Measurements from ENCODE around the gene NDUFC2.
"Not testable (repeated sequence)": the region's sequence is repeated elsewhere in the genome, so short reads cannot be mapped to it uniquely, and the experiment has no call there.

The NDUFC2 gene

DNA sequence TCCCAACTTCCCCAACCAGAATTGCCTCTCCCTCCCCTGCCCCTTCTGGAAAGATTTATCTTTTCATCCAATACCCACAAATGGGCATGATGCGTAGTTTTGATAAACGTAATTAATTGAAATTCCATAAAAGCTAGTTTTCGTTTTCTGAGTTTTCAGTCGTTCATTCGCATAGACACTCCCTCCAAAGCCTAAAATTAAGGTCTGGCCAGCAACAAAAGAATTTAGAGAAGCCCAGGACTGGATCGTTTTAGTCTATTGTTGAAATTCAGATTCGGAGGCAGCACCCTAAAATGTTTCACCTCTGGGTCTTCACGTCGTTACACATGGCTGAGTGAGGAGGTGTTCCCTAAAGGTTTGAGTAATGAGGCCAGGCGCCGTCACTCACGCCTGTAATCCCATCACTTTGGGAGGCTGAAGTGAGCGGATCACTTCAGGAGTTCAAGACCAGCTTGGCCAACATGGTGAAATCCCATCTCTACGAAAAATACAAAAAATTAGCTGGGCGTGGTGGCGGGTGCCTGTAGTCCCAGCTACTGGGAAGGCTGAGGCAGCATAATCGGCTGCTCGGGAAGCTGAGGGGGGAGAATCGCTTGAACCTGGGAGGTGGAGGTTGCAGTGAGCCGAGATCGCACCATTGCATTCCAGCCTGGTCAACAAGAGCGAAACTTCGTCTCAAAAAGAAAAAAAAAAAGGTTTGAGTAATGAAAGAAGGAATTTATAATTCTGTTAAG, 589 bp upstream of the NDUFC2 start:
- no peak for DNase-seq (ENCODE audit: low spot score)

DNA sequence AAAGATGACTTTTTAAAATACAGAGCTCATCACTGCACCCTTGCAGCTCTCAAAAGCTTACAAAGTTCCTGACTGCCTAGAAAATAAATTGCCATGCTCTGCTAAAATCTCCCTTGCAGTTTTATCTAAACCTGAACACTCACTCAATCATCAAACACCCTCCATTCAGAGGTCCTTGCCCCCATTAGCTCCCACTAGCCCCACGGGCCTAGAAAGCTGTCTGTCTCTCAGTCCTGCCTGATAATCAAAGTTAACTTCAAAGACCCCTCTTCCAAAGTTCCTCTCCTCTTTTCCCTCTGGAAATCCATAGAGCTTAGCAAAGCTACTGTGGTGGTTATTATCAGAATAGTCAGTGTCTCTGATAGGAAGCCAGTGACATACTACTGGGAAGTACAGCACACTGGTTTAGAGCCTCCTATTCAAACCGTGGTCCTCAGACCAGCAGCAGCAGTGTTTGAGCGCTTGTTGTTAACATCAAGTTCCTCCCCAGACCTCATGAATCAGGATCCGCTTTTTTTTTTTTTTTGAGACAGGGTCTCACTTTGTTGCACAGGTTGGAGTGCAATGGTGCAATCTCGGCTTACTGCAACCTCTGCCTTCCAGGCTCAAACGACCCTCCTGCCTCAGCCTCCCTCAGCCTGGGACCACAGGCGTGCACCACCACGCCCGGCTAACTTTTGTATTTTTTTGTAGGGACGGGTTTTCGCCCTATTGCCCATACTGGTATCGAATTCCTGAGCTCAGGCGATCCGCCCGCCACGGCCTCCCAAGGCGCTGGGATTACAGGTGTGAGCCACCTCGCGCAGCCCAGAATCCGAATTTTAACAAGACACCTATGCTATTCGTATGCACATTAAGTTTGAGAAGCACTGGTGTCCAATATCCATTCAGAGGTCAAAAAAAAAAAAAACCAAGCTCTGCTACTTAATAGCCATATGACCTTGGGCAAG, 1.2 kb downstream of the NDUFC2 start:
- no peak for DNase-seq (ENCODE audit: low spot score)

DNA sequence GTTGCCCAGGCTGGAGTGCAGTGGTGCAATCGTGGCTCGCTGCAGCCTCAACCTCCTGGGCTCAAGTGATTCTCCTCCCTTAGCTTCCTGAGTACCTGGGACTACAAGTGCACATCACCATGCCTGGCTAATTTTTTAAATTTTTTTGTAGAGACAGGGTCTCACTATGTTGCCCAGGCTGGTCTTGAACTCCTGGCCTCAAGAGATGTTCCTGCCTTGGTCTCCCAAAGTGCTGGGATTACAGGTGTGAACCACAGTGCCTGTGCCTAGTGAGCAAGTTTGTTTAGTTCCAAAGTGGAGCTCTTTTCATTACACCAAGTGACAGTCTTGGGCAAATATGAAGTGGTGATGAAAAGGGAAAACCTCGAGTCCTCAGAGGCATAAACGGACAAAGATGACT, 2.1 kb downstream of the NDUFC2 start:
- not testable (repeated sequence) for DNase-seq (ENCODE audit: low spot score)

DNA sequence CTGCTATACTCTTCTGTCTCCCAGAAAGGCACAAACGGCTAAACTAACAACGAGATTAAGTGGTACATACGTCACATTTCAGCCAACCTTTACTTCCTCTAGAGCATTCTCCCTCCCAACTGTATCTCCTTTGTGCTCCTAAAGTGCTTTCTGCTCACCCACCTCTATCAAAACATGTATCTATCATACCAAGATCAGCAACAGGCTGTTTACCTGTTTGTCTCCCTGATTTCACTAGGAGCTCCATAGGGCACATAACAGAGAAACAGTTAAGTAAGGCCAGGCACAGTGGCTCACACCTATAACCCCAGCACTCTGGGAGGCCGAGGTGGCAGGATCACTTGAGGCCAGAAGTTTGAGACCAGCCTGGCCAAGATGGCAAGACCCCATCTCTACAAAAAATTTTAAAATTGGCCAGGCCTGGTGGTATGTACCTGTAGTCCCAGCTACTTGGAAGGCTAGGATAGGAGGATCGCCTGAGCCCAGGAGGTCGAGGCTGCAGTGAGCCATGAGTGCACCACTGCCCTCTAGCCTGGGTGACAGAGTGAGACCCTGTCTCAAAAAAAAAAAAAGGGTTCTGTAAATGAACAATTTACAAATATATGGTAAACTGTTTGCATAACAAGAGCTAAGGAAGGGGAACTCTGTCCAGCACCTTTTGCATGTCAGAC, 2.8 kb downstream of the NDUFC2 start:
- DNase-seq (ENCODE audit: low spot score), result no peak

DNA sequence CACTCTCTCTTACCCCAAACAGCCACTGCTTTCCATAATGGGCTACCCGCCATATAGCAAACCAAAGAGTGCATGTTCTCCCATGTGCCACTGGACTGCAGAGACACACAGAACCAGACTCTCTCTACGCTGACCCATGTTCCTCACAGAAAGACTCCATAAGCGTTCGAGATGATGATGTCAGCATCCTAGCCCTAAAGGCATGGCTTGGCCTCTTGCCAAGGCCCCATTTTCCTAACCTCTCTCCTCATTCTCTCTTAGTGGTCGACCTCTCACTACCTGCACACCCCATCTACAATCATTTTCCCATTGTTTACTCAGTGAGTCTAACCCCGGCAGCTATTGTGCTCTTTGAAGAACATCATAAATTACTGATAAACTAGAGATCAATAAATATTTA, 4.9 kb downstream of the NDUFC2 start:
- no peak for DNase-seq (ENCODE audit: low spot score)

DNA sequence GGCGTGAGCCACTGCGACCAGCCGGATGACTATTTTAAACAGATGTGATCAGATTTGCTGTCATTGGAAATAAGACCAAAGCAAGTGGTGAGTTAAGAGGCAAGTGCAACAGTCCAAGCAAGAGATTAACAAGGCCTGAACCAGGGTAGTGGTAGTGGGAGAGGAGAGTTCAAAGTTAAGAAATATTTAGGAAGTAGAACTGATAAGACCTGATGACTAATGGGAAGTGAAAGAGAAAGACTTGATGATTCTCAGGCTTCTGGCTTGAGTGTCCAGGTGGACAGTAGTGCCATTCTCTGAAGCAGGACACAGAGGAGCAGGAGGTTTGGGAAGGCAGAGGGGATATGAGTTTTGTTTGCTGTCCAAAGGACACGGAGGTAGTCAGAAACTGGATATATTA, 7.2 kb downstream of the NDUFC2 start:
- DNase-seq (ENCODE audit: low spot score), result no peak

DNA sequence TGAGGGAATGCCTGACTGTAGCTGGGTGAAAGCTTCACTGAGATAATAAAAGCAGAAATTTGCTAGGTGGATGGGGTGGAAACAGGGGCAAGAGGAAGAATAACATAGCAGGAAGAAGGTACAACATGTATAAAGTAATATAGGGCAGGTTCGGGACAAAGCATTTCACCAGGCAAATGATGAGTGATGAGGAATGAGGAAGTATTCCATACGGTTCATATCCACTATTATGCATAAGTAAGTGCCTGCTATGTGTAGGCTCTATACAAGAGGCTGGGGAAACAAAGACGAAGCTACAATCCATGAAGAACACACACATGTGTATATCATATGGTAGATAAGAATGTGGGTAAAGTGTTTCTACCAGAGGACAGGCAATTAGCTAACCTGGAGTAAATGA, 7.9 kb downstream of the NDUFC2 start:
- DNase-seq (ENCODE audit: low spot score), result no peak

DNA sequence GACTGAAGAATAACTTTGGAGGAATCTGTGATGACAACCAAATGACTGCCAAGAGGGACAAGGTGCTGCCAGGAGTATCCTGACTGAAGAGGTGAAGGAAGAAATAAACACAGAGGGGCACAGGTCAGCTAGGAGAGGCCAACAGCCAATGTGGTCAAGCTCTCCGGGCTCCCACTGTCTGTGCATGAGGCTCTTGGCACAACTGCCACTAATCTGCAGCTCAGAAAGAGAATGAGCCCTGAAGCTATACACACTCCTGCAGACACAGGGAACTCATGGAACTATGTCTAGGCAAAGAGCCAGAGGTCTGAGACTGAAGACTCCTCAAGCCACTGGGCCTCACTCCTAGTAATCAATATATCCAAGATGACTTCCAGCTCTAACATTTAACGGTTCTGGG, 9.0 kb downstream of the NDUFC2 start:
- DNase-seq (ENCODE audit: low spot score), result no peak

DNA sequence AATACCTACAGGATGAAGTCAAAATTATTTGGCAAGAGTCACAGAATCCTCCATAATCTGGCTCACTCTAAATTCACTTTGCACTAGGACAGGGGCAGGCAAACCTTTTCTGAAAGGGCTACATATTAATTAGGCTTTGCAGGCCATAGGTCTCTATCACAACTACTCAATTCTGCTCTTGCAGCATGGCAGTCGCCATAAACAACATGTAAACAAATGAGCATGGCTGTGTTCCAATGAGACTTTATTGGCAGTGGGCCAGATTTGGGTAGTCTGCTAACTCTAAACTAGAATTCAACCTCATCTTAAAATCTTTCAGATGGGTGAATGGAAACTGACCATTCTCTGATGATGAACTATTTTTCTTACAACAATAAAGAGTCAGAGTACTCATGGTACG, 10.2 kb downstream of the NDUFC2 start:
- no peak for DNase-seq (ENCODE audit: low spot score)

DNA sequence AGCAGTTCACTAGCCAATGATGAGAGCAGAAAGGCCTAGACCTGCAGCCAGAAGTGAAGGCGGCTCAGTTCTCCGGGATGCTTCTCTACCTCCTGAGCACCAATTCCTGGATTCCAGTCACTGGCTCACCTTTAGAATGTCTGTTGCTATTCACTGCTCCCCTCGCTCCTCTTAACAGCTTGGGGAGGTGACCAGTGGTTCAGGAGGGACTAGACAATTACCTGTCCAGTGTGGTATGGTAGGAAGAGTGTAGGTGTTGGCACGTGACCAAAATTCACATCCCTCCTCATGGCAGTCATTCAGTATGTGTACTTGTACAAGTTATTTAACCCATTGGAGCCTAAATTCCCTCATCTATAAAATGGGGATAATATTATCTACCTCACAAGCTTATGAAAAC, 12.0 kb downstream of the NDUFC2 start:
- no peak for DNase-seq (ENCODE audit: low spot score)

DNA sequence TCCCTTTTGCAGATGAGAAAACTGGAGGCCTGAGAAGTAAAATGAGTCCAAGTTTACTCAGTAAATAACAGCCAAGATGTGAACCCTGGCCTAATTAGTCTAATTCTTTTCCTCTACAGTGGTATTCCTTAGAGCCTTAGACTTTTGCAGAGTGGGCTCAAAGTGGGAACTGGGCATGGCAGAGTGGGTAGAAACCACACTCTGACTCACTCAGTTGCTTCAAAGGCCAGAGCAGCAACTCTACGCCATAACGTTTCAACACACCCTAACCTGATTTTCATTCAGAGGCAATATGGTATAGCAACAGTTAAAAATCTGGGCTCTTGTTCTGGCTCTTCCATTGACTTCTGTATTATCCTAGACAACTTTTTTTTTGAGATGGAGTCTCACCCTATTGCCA, 13.2 kb downstream of the NDUFC2 start:
- no peak for DNase-seq (ENCODE audit: low spot score)

DNA sequence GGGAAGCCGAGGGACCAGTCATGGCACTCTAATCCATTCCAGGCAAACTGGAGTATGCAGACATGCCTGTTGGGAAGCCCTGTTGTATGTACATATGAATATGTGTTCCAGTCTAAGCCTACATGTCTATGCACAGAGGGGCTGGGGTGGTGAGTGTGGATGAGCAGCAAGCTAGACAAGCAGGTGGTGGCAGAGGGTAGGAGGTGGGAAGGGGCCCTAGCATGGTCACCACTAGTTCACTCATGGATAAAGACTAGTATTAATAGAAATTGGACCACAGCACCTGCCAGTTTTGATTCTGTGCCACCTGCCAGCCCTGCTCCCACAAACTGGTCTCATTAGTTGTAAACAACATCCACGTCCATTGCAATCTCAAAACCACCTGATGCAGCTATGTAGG, 14.5 kb downstream of the NDUFC2 start:
- DNase-seq (ENCODE audit: low spot score), result no peak

DNA sequence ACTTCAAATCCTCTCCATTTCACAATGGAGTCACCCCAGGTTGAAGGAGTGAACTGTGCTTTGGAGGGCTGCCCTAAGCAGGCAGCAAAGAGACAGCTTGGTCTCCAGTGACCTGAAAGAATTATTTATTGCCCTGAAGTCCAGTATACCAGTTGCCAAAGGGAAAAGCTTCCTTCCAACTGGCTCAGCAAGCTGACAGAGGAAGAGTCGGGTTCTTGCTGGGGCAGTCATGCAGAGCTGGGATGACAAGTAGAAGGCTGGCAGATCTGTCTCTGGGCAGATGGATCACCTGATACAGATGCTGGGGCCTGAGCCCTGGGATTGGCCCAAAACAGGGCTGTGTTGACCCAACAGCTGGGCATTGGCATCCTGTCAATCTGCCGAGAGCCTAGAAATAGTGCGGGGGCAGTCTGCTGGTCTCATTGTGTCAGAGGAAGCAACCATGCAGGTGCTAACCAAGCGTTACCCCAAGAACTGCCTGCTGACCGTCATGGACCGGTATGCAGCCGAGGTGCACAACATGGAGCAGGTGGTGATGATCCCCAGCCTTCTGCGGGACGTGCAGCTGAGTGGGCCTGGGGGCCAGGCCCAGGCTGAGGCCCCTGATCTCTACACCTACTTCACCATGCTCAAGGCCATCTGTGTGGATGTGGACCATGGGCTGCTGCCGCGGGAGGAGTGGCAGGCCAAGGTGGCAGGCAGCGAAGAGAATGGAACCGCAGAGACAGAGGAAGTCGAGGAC, 16.1 kb downstream of the NDUFC2 start, which contains the start of gene THRSP:
THRSP (plus strand) TSS at position 422 of the 742 bp plus-strand sequence; CDS start at position 443, 21 bp downstream.
- DNase-seq (ENCODE audit: low spot score), result no peak

DNA sequence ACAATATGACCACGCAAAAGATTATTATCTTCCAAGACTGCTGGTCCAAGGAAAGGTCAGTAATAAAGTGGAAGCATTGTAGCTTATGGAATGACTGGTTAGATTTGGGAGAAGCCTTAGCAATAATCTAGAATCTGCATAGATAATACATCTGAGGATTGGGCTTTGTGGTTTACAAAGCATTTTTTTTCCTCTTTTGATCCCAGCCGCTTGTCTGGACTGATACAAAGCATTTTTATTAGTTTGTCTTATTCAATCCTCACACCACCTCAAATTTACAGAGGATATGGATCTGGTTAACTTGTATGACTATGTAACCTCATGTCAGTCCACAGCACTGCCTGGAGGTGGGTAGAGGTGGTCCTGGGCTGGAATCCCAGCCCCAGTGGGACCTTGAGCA, 17.0 kb downstream of the NDUFC2 start:
- no peak for DNase-seq (ENCODE audit: low spot score)

DNA sequence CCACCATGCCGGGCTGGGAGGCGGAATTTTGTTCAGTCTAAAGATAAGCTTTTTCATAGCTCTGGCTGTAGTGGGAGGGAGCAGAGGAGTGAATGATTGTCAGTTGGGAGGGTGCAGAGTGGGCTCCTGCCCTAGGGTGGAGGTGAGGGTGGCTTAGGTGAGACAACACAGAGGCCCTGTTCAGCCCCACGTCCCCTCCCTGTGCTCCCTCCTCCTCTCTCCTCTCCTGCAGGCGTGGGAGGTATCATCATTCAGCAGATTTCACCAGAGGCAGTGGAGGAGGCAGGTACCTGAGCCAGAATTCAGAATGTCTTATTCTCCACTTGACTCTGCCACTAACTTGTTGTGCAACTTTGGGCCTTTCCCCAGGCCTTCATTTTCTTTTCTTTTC, 17.7 kb downstream of the NDUFC2 start:
- no peak for DNase-seq (ENCODE audit: low spot score)

DNA sequence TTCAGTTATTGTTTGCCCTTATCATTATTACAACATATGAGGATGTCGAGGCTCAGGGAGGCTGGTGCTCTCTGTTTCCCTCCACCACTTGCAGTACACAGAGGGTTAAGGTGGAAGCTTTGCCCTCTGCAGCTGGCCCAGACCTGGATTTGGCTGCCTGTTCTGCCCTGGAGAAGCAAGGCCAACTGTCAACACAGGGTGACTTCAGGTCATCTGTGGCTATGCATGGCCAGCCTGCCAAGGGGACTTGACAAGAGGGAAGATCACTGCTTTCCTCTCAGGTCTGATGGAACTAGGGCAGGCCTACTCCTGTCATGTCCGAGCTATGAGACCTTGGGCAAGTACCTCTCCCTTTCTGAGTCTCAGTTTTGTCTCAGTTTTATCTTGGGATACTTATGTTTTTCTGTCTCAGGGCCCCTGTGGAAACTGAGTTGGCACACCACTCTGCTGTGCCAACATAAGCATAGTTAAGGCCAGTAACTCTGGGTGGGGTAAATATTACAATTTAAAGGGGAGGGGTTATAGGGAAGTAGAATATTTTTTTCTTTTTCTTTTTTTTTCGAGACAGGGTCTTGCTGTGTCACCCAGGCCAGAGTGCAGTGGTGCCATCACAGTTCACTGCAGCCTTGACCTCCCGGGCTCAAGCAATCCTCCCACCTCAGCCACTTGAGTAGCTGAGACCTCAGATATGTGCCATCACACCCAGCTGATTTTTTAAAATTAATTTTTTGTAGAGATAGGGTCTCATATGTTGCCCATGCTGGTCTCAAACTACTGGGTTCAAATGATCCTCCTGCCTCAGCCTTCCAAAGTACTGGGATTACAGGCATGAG, 18.4 kb downstream of the NDUFC2 start:
- DNase-seq (ENCODE audit: low spot score), result no peak

DNA sequence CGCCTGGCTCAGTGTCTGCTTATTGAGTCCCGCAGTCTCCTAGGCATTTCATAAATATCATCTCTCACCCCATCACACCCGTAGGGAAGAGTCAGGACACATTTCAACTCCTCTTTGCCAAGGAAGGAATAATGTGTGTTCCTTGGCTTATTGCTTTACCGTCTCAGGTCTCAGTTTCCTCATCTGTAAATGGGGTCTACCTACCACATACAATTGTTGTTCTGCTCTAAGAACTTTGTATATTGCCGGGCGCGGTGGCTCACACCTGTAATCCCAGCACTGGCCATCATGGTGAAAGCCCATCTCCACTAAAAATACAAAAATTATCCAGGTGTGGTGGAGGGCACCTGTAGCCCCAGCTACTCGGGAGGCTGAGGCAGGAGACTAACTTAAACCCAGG, 19.1 kb downstream of the NDUFC2 start:
- DNase-seq (ENCODE audit: low spot score), result no peak

DNA sequence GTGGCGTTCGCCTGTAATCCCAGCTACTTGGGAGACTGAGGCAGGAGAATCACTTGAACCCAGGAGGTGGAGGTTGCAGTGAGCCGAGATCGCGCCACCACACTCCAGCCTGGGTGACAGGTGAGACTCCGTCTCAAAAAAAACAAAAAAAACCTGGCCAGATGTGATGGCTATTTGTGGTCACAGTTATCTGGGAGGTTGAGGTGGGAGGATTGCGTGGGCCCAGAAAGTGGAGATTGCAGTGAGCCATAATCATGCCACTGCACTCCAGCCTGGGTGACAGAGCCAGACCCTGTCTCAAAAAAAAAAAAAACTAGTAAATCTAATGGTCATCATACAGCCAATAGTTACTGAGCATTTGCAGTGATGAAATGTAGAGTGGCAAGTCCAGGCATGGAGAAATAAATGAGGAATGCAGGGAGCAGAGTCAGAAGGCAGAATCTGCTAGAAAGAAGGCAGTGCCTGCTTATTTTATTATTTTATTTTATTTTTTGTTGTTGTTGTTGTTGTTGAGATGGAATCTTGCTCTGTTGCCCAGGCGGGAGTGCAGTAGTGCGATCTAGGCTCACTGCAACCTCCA, 19.8 kb downstream of the NDUFC2 start:
- DNase-seq (ENCODE audit: low spot score), result not testable (repeated sequence)

DNA sequence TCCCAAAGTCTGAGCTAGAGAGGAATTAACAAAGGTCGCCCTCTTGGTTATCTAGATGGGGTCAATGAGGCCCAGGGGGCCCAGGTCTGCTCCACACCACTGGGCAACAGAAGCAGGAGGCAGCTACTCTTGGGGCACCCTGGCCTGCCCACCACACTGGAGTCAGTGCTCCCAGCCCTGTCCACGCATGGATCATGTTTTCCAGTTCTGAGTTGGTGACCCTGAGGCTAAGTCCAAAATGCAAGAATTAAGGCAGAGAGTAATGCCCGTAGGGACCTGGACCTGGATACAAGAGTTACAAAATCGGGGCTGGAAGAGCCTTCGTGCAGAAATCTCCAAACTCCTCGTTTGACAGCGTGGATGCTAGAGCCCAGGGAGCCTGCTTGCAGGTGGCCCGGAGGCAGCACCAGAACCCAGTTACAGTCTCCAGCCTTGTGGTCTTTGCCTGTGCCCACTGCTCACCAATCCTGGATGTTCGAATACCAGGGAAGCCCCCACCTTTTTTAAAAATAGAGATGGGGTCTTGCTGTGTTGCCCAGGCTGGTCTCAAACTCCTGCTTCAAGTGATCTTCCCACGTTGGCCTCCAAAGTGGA, 22.1 kb downstream of the NDUFC2 start:
- no peak for DNase-seq (ENCODE audit: low spot score)

DNA sequence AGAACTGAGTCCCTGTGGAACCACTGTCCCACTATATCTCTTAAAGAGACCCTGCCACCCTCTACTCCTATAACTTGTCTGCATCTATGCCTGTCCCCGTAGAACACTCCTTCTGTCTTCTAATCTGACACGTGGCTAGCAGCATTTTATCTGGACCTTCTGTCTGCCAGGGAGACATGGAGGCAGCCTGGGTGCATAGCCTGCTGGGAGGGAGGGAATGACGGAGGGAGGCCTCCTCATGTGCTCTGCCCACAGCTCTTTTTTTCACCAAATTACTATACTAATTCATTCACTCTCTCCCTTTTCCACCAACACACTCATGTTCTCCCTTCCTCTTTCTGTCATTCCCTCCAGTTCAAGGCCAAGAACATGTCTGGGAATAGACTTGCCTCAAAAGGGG, 23.6 kb downstream of the NDUFC2 start:
- DNase-seq (ENCODE audit: low spot score), result no peak

Measured in ecto neural progenitor cell (in vitro differentiated cells).